WTC11 (cell line): ENCODE measurements around the gene NPAS3. TPM values are rescaled to one million over a fixed set of nuclear protein-coding genes. Genes with fewer than 3 reads are reported as not detected.
A peak's percentile ranks its signal among the peaks of the same experiment; 100 is the strongest.

Source experiments
- ATAC-seq: fragments of 200-7000 bp; cut with Tn5 transposase; 2 replicates; pipeline ENCODE4 v1.10.0; 2021; ENCODE audit warnings: mild to moderate bottlenecking, moderate library complexity
- CTCF ChIA-PET: fragments of 300-600 bp; sonication (Branson Sonifier 250); formaldehyde crosslinking; loops from one replicate; lab custom pipeline; 2021; ENCODE audit warnings: antibody characterized with exemption; lab: Charles Lee
- POLR2A ChIA-PET: fragments of 350-600 bp; sonication (Branson Sonifier 250); formaldehyde crosslinking; loops from one replicate; lab custom pipeline; 2021; ENCODE audit warnings: antibody characterized with exemption; lab: Charles Lee
- DNase-seq: peaks from one replicate; pipeline ENCODE4 v3.0.0; 2021; ENCODE audit warnings: low spot score
- H3K27ac Mint-ChIP-seq: 2 replicates; pipeline ENCODE4 v1.8.0; 2021; ENCODE audit warnings: mixed read lengths
- H3K27me3 Mint-ChIP-seq: 2 replicates; pipeline ENCODE4 v1.8.0; 2021; ENCODE audit warnings: low read depth, mild to moderate bottlenecking, moderate library complexity, mixed read lengths
- H3K36me3 Mint-ChIP-seq: 2 replicates; pipeline ENCODE4 v1.8.0; 2021; ENCODE audit warnings: mixed read lengths
- H3K4me1 Mint-ChIP-seq: 2 replicates; pipeline ENCODE4 v1.8.0; 2022; ENCODE audit warnings: mixed read lengths
- H3K4me3 Mint-ChIP-seq: 2 replicates; pipeline ENCODE4 v1.8.0; 2021; ENCODE audit warnings: mild to moderate bottlenecking, moderate library complexity, mixed read lengths
- H3K9me3 Mint-ChIP-seq: 2 replicates; pipeline ENCODE4 v1.8.0; 2021; ENCODE audit warnings: mixed read lengths
- CBFB ChIP-seq: sonication (generic); formaldehyde crosslinking; IDR thresholded peaks from 2 replicates; pipeline ENCODE4 v1.8.1; 2022; ENCODE audit warnings: mild to moderate bottlenecking, low read depth, missing genetic modification reagents
- GTF2I ChIP-seq: fragments of 250-450 bp; sonication (Bioruptor Pico); conservative IDR thresholded peaks from 2 replicates; pipeline ENCODE4 v1.4.0; 2021; ENCODE audit warnings: mild to moderate bottlenecking
- HMGA2 ChIP-seq: fragments of 250-450 bp; sonication (Bioruptor Pico); IDR thresholded peaks from 2 replicates; pipeline ENCODE4 v1.4.0; 2021; ENCODE audit warnings: mild to moderate bottlenecking, moderate library complexity
- JUN ChIP-seq: sonication (generic); formaldehyde crosslinking; IDR thresholded peaks from 2 replicates; pipeline ENCODE4 v1.8.0; 2023; ENCODE audit warnings: mild to moderate bottlenecking, missing genetic modification reagents
- MYBL2 ChIP-seq: sonication (generic); formaldehyde crosslinking; IDR thresholded peaks from 2 replicates; pipeline ENCODE4 v1.8.1; 2023; ENCODE audit warnings: mild to moderate bottlenecking, moderate library complexity, missing genetic modification reagents
- NFATC4 ChIP-seq: fragments of 250-450 bp; sonication (Bioruptor Pico); IDR thresholded peaks from 2 replicates; pipeline ENCODE4 v1.9.0; 2021; ENCODE audit warnings: mild to moderate bottlenecking
- NR2C2 ChIP-seq: sonication (generic); formaldehyde crosslinking; IDR thresholded peaks from 2 replicates; pipeline ENCODE4 v1.8.0; 2022; ENCODE audit warnings: mild to moderate bottlenecking, missing genetic modification reagents
- RELA ChIP-seq: sonication (generic); formaldehyde crosslinking; IDR thresholded peaks from 2 replicates; pipeline ENCODE4 v1.8.1; 2022; ENCODE audit warnings: missing genetic modification reagents, mild to moderate bottlenecking, borderline replicate concordance
- TEAD4 ChIP-seq: sonication (generic); formaldehyde crosslinking; IDR thresholded peaks from 2 replicates; pipeline ENCODE4 v1.8.0; 2022; ENCODE audit warnings: mild to moderate bottlenecking, missing genetic modification reagents
- ZBTB21 ChIP-seq: sonication (generic); formaldehyde crosslinking; IDR thresholded peaks from 2 replicates; pipeline ENCODE4 v1.8.1; 2023; ENCODE audit warnings: mild to moderate bottlenecking, missing genetic modification reagents, borderline replicate concordance
- total RNA-seq: library from RNA; stranded (reverse); gene quantifications from 3 replicates; pipeline ENCODE4 v1.2.3, GENCODE V29; 2021
- TF ChIP-seq, protein P1 (sequence below): fragments of 250-450 bp; sonication (Bioruptor Pico); IDR thresholded peaks from 2 replicates; pipeline ENCODE4 v1.9.0; 2021; ENCODE audit warnings: mild to moderate bottlenecking
- TF ChIP-seq, protein P2 (sequence below): sonication (generic); formaldehyde crosslinking; IDR thresholded peaks from 2 replicates; pipeline ENCODE4 v1.8.1; 2023; ENCODE audit warnings: mild to moderate bottlenecking, missing genetic modification reagents, moderate library complexity
- TF ChIP-seq, protein P3 (sequence below): sonication (generic); formaldehyde crosslinking; IDR thresholded peaks from 2 replicates; pipeline ENCODE4 v1.8.0; 2022; ENCODE audit warnings: missing genetic modification reagents
- TF ChIP-seq, protein P4 (sequence below): sonication (generic); formaldehyde crosslinking; IDR thresholded peaks from 2 replicates; pipeline ENCODE4 v1.8.1; 2023; ENCODE audit warnings: mild to moderate bottlenecking, missing genetic modification reagents

NPAS3 gene
- total RNA-seq, 1 experiment from 2014 or later = 3.2 TPM

DNA sequence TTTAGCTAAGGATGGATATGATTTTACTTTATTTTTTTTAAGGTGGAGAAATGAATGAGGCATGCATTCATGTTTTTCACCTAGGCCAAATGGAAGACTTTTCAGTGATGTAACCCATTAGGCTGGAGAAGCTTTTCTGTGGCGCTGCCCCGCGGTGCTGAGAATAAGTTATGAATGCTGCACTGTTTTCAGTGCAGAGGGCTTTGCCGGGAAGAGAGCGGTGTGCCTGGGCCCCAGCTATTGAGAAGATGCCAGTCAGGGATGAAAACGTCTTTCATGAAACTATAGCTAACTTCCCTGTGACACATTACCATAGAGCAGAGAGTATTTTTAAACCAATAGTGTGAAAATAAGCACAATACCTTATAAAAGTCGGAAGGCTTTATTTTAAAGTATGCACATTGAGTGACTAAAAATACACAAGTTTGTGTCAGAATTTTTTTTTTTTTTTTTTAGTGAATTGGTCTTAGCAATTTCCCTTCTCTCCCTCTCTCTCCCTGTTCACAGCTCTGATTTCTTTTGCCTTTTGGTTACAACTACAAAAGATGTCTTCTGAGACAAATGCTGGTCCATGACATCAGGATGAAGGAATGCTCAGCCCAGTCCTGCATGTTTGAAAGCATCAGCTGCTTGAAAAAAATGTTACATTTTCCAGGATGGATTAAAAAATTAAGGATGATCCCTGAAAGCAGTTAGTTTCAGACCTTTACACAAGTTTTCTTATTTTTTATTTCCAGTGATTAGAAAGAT is 48.3 kb downstream of the NPAS3 start:
- ChIA-PET POLR2A (no interaction called here), CTCF (no interaction called here)
- no peak overlapping the region for H3K27ac Mint-ChIP-seq
- ATAC-seq = no peak
- no peaks in the 10 kb centered on the region; the same call in 1 of the 2 replicates for H3K27me3 Mint-ChIP-seq
- H3K4me3 Mint-ChIP-seq = no peak overlapping the region
- H3K36me3 Mint-ChIP-seq = no peaks in the 10 kb centered on the region
- H3K9me3 Mint-ChIP-seq = 0 out of 2 replicates have a peak, but pooled peaks cover 3% of the 10 kb centered on the region
- H3K4me1 Mint-ChIP-seq = peaks cover 13% of the 10 kb centered on the region
- 0 out of 2 replicates have a peak, but pooled peaks have one; percentile 12 for TF ChIP-seq HMGA2 (CRISPR knock-in tag)
- TF ChIP-seq, protein P1, sequence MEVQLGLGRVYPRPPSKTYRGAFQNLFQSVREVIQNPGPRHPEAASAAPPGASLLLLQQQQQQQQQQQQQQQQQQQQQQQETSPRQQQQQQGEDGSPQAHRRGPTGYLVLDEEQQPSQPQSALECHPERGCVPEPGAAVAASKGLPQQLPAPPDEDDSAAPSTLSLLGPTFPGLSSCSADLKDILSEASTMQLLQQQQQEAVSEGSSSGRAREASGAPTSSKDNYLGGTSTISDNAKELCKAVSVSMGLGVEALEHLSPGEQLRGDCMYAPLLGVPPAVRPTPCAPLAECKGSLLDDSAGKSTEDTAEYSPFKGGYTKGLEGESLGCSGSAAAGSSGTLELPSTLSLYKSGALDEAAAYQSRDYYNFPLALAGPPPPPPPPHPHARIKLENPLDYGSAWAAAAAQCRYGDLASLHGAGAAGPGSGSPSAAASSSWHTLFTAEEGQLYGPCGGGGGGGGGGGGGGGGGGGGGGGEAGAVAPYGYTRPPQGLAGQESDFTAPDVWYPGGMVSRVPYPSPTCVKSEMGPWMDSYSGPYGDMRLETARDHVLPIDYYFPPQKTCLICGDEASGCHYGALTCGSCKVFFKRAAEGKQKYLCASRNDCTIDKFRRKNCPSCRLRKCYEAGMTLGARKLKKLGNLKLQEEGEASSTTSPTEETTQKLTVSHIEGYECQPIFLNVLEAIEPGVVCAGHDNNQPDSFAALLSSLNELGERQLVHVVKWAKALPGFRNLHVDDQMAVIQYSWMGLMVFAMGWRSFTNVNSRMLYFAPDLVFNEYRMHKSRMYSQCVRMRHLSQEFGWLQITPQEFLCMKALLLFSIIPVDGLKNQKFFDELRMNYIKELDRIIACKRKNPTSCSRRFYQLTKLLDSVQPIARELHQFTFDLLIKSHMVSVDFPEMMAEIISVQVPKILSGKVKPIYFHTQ (CRISPR knock-in tag) = no peak
- DNase-seq = no peak

DNA sequence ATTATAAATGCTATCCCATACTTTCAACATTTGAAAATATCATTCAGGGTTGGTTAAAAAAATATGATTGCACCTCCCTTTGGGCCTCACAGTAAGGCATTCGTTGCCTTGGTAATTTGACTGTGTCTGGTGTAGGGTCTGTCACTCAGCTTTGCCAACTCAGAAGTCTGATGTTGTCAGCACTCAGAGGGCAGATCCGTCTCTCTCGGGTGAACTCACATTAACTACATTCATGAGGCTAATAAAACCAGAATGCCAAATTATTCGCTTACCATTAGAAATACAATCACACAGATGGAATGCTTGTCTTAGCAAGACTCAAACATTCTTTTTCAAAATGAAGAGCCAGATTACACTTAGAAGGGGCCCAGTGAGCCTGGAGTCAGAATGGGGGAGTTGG is 53.0 kb downstream of the NPAS3 start:
- ChIA-PET CTCF (no interaction called here), POLR2A (no interaction called here)
- Mint-ChIP-seq H3K27me3 (peaks cover 3% of the 10 kb centered on the region; the same call in 1 of the 2 replicates), H3K36me3 (peaks cover 18% of the 10 kb centered on the region)
- TF ChIP-seq, protein P2, sequence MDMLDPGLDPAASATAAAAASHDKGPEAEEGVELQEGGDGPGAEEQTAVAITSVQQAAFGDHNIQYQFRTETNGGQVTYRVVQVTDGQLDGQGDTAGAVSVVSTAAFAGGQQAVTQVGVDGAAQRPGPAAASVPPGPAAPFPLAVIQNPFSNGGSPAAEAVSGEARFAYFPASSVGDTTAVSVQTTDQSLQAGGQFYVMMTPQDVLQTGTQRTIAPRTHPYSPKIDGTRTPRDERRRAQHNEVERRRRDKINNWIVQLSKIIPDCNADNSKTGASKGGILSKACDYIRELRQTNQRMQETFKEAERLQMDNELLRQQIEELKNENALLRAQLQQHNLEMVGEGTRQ = no peak
- TF ChIP-seq, protein P3, sequence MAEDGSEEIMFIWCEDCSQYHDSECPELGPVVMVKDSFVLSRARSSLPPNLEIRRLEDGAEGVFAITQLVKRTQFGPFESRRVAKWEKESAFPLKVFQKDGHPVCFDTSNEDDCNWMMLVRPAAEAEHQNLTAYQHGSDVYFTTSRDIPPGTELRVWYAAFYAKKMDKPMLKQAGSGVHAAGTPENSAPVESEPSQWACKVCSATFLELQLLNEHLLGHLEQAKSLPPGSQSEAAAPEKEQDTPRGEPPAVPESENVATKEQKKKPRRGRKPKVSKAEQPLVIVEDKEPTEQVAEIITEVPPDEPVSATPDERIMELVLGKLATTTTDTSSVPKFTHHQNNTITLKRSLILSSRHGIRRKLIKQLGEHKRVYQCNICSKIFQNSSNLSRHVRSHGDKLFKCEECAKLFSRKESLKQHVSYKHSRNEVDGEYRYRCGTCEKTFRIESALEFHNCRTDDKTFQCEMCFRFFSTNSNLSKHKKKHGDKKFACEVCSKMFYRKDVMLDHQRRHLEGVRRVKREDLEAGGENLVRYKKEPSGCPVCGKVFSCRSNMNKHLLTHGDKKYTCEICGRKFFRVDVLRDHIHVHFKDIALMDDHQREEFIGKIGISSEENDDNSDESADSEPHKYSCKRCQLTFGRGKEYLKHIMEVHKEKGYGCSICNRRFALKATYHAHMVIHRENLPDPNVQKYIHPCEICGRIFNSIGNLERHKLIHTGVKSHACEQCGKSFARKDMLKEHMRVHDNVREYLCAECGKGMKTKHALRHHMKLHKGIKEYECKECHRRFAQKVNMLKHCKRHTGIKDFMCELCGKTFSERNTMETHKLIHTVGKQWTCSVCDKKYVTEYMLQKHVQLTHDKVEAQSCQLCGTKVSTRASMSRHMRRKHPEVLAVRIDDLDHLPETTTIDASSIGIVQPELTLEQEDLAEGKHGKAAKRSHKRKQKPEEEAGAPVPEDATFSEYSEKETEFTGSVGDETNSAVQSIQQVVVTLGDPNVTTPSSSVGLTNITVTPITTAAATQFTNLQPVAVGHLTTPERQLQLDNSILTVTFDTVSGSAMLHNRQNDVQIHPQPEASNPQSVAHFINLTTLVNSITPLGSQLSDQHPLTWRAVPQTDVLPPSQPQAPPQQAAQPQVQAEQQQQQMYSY (CRISPR knock-in tag) = no peak
- TF ChIP-seq CBFB (CRISPR knock-in tag) = no peak
- TF ChIP-seq TEAD4 (CRISPR knock-in tag) = no peak
- no peak for TF ChIP-seq ZBTB21 (CRISPR knock-in tag)
- TF ChIP-seq, protein P4, sequence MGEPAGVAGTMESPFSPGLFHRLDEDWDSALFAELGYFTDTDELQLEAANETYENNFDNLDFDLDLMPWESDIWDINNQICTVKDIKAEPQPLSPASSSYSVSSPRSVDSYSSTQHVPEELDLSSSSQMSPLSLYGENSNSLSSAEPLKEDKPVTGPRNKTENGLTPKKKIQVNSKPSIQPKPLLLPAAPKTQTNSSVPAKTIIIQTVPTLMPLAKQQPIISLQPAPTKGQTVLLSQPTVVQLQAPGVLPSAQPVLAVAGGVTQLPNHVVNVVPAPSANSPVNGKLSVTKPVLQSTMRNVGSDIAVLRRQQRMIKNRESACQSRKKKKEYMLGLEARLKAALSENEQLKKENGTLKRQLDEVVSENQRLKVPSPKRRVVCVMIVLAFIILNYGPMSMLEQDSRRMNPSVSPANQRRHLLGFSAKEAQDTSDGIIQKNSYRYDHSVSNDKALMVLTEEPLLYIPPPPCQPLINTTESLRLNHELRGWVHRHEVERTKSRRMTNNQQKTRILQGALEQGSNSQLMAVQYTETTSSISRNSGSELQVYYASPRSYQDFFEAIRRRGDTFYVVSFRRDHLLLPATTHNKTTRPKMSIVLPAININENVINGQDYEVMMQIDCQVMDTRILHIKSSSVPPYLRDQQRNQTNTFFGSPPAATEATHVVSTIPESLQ (CRISPR knock-in tag) = no peak
- no peak for TF ChIP-seq RELA (CRISPR knock-in tag)
- TF ChIP-seq GTF2I = no peak
- TF ChIP-seq NFATC4 (CRISPR knock-in tag) = no peak
- no peak for TF ChIP-seq NR2C2 (CRISPR knock-in tag)
- TF ChIP-seq MYBL2 = no peak
- no peak for TF ChIP-seq JUN (CRISPR knock-in tag)
- TF ChIP-seq, all 79 proteins: peak for 0
- Mint-ChIP-seq H3K27ac (no peak overlapping the region), H3K4me3 (no peak overlapping the region), H3K4me1 (peaks cover 5% of the 10 kb centered on the region), H3K9me3 (peaks cover 21% of the 10 kb centered on the region)
- no peak for DNase-seq
- no peak for ATAC-seq
